ENCODE measurements around the gene PARD3B.

PARD3B gene

GRCh38 chr2:204972161-204972560, 426.9 kb downstream of the PARD3B start:
- peak; percentile 89 for FAIRE-seq

- peak; percentile 47 for FAIRE-seq
Measured at GRCh38 chr2:204972606-204973336, 427.5 kb downstream of the PARD3B start.

GRCh38 chr2:204973616-204974015, 428.3 kb downstream of the PARD3B start:
- FAIRE-seq, result peak; percentile 62

GRCh38 chr2:204974487-204974886, 429.2 kb downstream of the PARD3B start:
- FAIRE-seq, result no peak

- FAIRE-seq, result no peak
Measured at GRCh38 chr2:204977914-204978313, 432.6 kb downstream of the PARD3B start.

GRCh38 chr2:204982303-204982702, 437.0 kb downstream of the PARD3B start:
- no peak for FAIRE-seq

GRCh38 chr2:204984518-204984917, 439.2 kb downstream of the PARD3B start:
- FAIRE-seq, result no peak

GRCh38 chr2:204986641-204987040, 441.4 kb downstream of the PARD3B start:
- FAIRE-seq, result no peak

GRCh38 chr2:204988836-204989235, 443.6 kb downstream of the PARD3B start:
- no peak for FAIRE-seq

- no peak for FAIRE-seq
Measured at GRCh38 chr2:204989877-204990276, 444.6 kb downstream of the PARD3B start.

- no peak for FAIRE-seq
Measured at GRCh38 chr2:205001300-205001966, 456.2 kb downstream of the PARD3B start.

- no peak for FAIRE-seq
Measured at GRCh38 chr2:205002390-205002789, 457.1 kb downstream of the PARD3B start.

GRCh38 chr2:205003288-205003687, 458.0 kb downstream of the PARD3B start:
- no peak for FAIRE-seq

- no peak for FAIRE-seq
Measured at GRCh38 chr2:205010196-205010595, 464.9 kb downstream of the PARD3B start.

GRCh38 chr2:205011031-205011430, 465.8 kb downstream of the PARD3B start:
- no peak for FAIRE-seq

GRCh38 chr2:205012961-205013360, 467.7 kb downstream of the PARD3B start:
- no peak for FAIRE-seq

GRCh38 chr2:205013586-205013985, 468.3 kb downstream of the PARD3B start:
- no peak for FAIRE-seq

- FAIRE-seq, result no peak
Measured at GRCh38 chr2:205014201-205014600, 468.9 kb downstream of the PARD3B start.

GRCh38 chr2:205017381-205017780, 472.1 kb downstream of the PARD3B start:
- no peak for FAIRE-seq

GRCh38 chr2:205017912-205018311, 472.6 kb downstream of the PARD3B start:
- no peak for FAIRE-seq

GRCh38 chr2:205020673-205021072, 475.4 kb downstream of the PARD3B start:
- FAIRE-seq, result peak; percentile 78

GRCh38 chr2:205022841-205023240, 477.6 kb downstream of the PARD3B start:
- FAIRE-seq, result peak; percentile 86

- peak; percentile 95 for FAIRE-seq
Measured at GRCh38 chr2:205024822-205025518, 479.7 kb downstream of the PARD3B start.

Measured in islet of Langerhans (tissue), 1 donor.